Astrocyte (in vitro differentiated cells and primary cell): ENCODE data around the gene TAAR5.

Experiments
- CTCF ChIP-seq: IDR thresholded peaks from 2 replicates; pipeline ENCODE4 v1.5.1; 2011; ENCODE audit warnings: low read depth, mild to moderate bottlenecking, inconsistent platforms, low read length, moderate library complexity; ENCODE audit not compliant: insufficient read depth
- EZH2 ChIP-seq: IDR thresholded peaks from 2 replicates; pipeline ENCODE4 v1.6.1; 2012; ENCODE audit warnings: mild to moderate bottlenecking, low read length, inconsistent platforms; ENCODE audit not compliant: insufficient read depth

- no peak for TF ChIP-seq CTCF
- no peak for TF ChIP-seq EZH2
Observed at GRCh38 chr6:132623106-132623845, 33.7 kb upstream of the TAAR5 start.
